ENCODE data around the gene SERINC5.
"Not testable (repeated sequence)": the region's sequence is repeated elsewhere in the genome, so short reads cannot be mapped to it uniquely, and the experiment has no call there.

Gene SERINC5

GRCh38 chr5:80127116-80127552, 128.7 kb downstream of the SERINC5 start:
- no peak for DNase-seq

- DNase-seq, result peak; percentile 46
Observed at GRCh38 chr5:80125962-80126480, 129.8 kb downstream of the SERINC5 start.

GRCh38 chr5:80125022-80125961, 130.6 kb downstream of the SERINC5 start:
- DNase-seq, result no peak

GRCh38 chr5:80124121-80124918, 131.5 kb downstream of the SERINC5 start:
- DNase-seq, result no peak

GRCh38 chr5:80122579-80122978, 133.3 kb downstream of the SERINC5 start:
- DNase-seq, result no peak

- no peak for DNase-seq
Observed at GRCh38 chr5:80119372-80119771, 136.5 kb downstream of the SERINC5 start.

GRCh38 chr5:80117446-80117845, 138.4 kb downstream of the SERINC5 start:
- DNase-seq, result no peak

- no peak for DNase-seq
Observed at GRCh38 chr5:80116465-80116864, 139.4 kb downstream of the SERINC5 start.

GRCh38 chr5:80116000-80116399, 139.8 kb downstream of the SERINC5 start:
- no peak for DNase-seq

GRCh38 chr5:80114860-80115259, 141.0 kb downstream of the SERINC5 start:
- DNase-seq, result no peak

- not testable (repeated sequence) for DNase-seq
Observed at GRCh38 chr5:80111376-80111990, 144.4 kb downstream of the SERINC5 start.

GRCh38 chr5:80109646-80110478, 146.0 kb downstream of the SERINC5 start:
- no peak for DNase-seq

- DNase-seq, result no peak
Observed at GRCh38 chr5:80106916-80107315, 148.9 kb downstream of the SERINC5 start.

GRCh38 chr5:80105698-80106439, 150.0 kb downstream of the SERINC5 start:
- no peak for DNase-seq

GRCh38 chr5:80103371-80103770, 152.5 kb downstream of the SERINC5 start:
- DNase-seq, result no peak

- no peak for DNase-seq
Observed at GRCh38 chr5:80101993-80102392, 153.9 kb downstream of the SERINC5 start.

GRCh38 chr5:80097451-80097850, 158.4 kb downstream of the SERINC5 start:
- DNase-seq, result no peak

GRCh38 chr5:80094236-80094738, 161.6 kb downstream of the SERINC5 start:
- DNase-seq, result no peak

GRCh38 chr5:80093796-80094195, 162.1 kb downstream of the SERINC5 start:
- DNase-seq, result no peak

- no peak for DNase-seq
Observed at GRCh38 chr5:80092486-80093107, 163.3 kb downstream of the SERINC5 start.

GRCh38 chr5:80091792-80092192, 164.1 kb downstream of the SERINC5 start:
- DNase-seq, result peak; percentile 47
